Astrocyte of the cerebellum (primary cell): ENCODE data around the gene PPY.
"Not testable (repeated sequence)": the region's sequence is repeated elsewhere in the genome, so short reads cannot be mapped to it uniquely, and the experiment has no call there.

ENCODE experiments used
- DNase-seq: peaks from one replicate; pipeline ENCODE4 v3.0.0-alpha.2; 2011; ENCODE audit warnings: low read depth
- H3K4me3 ChIP-seq: 2 replicates; pipeline ENCODE4 v1.5.1; 2011; ENCODE audit warnings: mild to moderate bottlenecking, low read depth, low read length, moderate library complexity
- CTCF ChIP-seq: IDR thresholded peaks from 2 replicates; pipeline ENCODE4 v1.5.1; 2012; ENCODE audit warnings: low read length, low read depth, moderate library complexity, mild to moderate bottlenecking; ENCODE audit errors: missing control alignments
- in situ Hi-C: cut with HindIII; loops from 2 replicates; pipeline ENCODE4 v1.10.0; 2017; ENCODE audit warnings: low sequenced_read_pairs

The PPY gene

GRCh38 chr17:43976963-43977837 is 34.9 kb upstream of the PPY start:
- no peak for TF ChIP-seq CTCF
- in situ Hi-C loops: no loop called here
- no peak for DNase-seq
- H3K4me3 ChIP-seq: no peak overlapping the region

- H3K4me3 ChIP-seq: no peak overlapping the region
- in situ Hi-C loops: no loop called here
- no peak for DNase-seq
- TF ChIP-seq CTCF: no peak
Observed at GRCh38 chr17:43975898-43976297, 33.6 kb upstream of the PPY start.

- no peak overlapping the region for H3K4me3 ChIP-seq
- no peak for DNase-seq
- in situ Hi-C loops: no loop called here
- TF ChIP-seq CTCF: no peak
Observed at GRCh38 chr17:43974382-43975266, 32.3 kb upstream of the PPY start.

GRCh38 chr17:43972444-43973212 is 30.4 kb upstream of the PPY start:
- in situ Hi-C loops, DNase-seq, H3K4me3 ChIP-seq: not testable (repeated sequence)

GRCh38 chr17:43971436-43971835 is 29.2 kb upstream of the PPY start:
- in situ Hi-C loops, H3K4me3 ChIP-seq, DNase-seq: not testable (repeated sequence)

- TF ChIP-seq CTCF: no peak
- in situ Hi-C loops: no loop called here
- H3K4me3 ChIP-seq: no peak overlapping the region
- no peak for DNase-seq
Observed at GRCh38 chr17:43970366-43970765, 28.1 kb upstream of the PPY start.

- in situ Hi-C loops: no loop called here
- no peak overlapping the region for H3K4me3 ChIP-seq
- DNase-seq: no peak
- no peak for TF ChIP-seq CTCF
Observed at GRCh38 chr17:43967251-43967875, 25.1 kb upstream of the PPY start.
